ENCODE measurements around the gene HECTD1.
A peak's percentile ranks its signal among the peaks of the same experiment; 100 is the strongest.
"Not testable (repeated sequence)": the region's sequence is repeated elsewhere in the genome, so short reads cannot be mapped to it uniquely, and the experiment has no call there.

Gene HECTD1

DNA sequence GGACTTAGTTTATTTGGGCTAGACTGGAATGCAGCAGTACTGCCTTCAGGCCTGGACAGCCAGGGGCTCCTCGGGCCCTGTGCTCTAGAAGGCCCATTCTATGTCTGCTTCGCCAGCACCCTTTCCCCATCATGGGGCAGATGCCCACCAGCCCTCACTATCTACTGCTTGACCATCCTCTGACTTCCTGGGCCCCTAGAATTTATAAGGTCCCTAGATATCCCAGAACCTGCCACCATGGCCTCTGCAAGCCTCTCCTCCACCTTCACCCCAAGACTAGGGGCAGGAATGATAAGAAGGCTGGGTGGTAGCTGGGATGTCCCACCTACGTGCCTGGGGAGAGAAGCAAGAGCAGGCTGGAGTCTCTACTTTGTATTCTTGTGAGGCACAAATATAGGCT is 122.6 kb downstream of the HECTD1 start:
- DNase-seq: no peak

DNA sequence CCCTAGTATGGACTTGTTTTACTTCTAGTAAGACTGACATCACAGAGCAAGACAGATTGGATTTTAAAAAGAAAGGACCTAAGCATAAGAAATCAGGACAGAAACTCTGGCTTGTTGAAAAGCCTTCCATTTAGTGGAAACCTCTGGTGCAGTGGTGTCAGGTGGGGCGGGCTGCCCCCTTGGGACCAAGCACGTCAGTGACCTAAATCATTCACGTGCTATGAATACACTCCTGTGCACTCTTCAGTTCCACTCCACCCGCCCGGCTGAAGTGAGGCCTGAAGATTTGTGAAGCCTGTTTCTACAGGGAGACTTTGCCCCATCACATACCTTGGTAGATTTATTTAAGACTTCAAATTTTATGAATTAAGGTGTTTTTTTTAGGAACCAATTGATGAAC is 123.2 kb downstream of the HECTD1 start:
- DNase-seq: peak; percentile 42 to 47

DNA sequence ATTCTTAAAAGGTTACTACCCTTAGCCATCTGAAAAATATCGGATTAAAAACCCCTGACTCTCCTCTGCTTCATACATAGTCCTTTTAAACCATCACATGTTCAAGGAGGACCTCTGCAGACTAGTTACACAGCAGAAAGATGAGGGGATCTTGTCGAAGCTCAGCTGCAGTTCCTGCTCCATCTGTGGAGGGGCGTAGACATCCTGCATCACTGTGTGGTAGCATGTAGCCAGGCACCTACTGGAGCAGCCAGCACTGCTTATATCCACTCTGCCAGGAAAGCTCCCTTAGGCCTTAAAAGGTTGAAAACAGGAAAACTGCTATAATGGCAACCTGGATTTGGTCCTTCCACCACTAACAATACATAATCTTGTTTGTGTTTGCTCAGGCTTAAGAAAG is 123.8 kb downstream of the HECTD1 start:
- no peak for DNase-seq

GRCh38 chr14:31080484-31080883 is 127.1 kb downstream of the HECTD1 start:
- no peak for DNase-seq

DNA sequence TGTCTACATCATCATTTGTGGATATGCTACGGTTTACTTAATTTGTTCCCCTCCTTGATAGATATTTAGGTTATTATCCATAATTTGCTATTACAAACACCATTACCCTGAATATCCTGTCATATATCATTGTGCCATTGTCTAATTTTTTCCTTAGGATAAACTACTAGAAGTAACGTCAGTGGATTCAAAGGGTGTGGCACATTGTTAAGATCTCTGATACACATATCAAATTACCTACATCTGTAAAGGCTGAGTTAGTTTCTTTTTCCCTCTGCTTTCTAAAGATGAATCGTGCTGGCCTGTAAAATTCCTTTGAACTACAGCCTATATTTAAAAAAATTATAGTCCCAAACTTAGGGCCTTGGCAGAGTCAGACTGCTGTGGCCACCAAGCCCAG is 127.5 kb downstream of the HECTD1 start:
- DNase-seq: no peak

GRCh38 chr14:31078766-31079165 is 128.8 kb downstream of the HECTD1 start:
- DNase-seq: no peak

DNA sequence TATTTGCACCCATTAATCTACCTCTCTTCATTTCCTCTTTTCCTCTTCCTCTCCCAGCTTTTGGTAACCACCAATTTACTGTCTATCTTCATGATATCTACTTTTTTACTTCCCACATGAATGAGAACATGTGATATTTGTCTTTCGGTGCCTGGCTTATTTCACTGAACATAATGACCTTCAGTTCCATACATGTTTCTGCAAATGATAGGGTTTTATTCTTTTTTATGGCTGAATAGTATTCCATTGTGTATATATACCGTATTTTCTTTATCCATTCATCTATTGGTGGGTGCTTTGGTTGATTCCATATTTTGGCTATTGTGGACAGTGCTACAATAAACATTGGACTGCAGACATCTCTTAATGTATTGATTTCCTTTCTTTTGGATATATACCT is 132.4 kb downstream of the HECTD1 start:
- DNase-seq: no peak

GRCh38 chr14:31071151-31071550 is 136.4 kb downstream of the HECTD1 start:
- DNase-seq: no peak

GRCh38 chr14:31070431-31070830 is 137.2 kb downstream of the HECTD1 start:
- no peak for DNase-seq

DNA sequence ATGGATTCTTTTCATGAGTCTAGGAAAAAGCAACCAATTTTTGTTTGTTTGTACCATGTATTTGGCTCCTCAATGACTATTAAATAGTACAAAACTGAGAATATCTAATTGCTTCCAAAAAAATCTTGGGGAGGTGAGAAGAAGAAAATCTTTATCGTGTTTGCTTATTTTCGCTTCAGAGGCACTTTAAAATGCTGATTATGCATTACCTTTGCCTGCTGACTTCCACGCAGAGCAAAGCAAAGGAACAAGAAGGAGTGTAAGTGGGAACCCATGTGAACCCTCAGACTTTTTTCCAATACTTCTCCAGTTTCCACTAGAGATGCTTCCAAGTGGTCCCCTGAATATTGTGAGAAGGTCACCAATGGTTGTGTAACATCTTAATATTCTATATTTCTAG is 138.2 kb downstream of the HECTD1 start:
- DNase-seq: no peak

- no peak for DNase-seq
Measured at GRCh38 chr14:31068235-31068634, 139.4 kb downstream of the HECTD1 start.

DNA sequence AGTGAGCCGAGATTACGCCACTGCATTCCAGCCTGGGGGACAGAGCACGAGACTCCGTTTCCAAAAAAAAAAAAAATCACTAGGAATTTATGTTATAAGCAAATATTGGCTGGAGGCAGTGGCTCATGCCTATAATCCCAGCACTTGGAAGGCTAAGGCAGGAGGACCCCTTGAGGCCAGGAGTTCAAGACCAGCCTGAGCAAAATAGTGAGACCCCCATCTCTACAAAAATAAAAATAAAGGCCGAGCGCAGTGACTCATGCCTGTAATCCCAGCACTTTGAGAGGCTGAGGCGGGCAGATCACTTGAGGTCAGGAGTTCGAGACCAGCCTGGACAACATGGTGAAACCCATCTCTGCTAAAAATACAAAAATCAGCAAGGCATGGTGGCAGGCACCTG is 144.7 kb downstream of the HECTD1 start:
- not testable (repeated sequence) for DNase-seq

GRCh38 chr14:31060253-31060875 is 147.2 kb downstream of the HECTD1 start:
- DNase-seq: no peak

DNA sequence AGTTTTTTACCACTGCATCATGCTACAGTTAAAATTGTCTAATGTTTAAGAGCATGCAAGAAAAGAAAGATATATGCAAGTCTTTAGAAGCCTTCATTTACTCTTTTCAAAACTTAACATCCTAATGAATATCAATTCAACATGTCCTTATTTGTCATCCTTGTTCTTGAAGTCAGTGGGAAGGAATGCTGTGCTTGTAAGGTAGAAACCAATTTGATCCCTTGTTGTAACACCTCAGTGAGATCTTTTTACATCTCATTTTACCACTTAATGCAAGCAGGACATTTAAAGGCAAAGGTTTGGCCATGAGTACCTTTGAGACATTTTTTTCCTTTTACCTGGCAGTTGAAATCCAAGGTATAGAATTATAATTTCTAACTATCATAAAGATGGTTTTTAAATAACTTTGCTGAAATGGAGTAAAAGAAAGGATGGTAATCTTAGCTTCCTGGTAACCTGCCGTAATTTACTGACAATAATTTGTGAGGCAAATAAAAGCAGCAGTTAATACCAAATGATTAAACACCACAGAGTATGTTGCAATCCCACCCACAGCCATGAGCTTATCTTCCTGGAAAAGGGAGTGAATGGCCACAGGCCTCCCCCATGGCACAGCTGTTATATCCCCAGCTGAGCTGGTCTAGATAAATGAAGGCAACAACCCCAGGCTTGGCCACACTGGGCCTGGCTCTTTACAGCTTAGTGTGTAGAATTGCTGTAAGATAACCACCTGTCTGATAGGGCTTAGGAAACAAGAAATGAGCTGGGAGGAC is 148.3 kb downstream of the HECTD1 start:
- DNase-seq: no peak

DNA sequence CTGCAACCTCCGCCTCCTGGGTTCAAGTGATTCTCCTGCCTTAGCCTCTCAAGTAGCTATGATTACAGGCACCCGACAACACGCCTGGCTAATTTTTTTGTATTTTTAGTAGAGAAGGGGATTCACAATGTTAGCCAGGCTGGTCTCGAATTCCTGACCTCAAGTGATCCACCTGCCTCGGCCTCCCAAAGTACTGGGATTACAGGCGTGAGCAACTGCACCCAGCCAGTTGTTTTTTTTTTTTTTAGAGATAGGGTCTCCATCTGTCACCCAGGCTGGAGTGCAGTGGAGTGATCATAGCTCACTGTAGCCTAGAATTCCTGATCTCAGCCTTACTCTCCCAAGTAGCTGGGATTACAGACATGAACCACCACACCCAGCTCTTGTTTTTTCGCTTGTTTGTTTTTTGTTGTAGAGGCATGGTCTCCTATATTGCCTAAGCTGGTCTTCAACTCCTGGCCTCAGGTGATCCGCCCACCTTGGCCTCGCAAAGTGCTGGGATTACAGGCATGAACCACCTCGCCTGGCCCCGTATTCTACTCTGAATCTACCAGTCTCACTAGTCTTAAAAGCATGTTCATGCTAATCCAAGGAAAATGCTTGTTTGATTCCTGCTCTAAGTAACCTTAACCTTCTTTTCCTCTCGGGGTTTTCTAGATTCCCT is 149.8 kb downstream of the HECTD1 start:
- no peak for DNase-seq

DNA sequence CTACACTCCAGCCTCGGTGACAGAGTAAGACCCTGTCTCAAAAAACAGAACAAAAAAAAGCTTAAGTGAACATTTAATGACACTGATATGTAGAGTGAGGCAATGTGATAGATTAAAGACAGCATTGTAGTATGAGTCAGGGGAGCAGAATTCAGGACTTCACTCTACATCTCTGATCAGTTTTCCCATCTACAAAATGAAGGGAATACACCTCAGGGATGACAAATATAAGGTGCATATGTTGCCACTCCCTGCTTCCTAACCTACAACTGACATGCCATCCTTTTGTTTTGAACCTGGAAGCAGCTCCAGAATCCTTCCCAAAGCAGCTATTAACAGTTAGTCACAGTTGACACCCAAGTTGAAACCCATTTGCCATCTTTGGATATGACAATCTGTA is 150.6 kb downstream of the HECTD1 start:
- no peak for DNase-seq

DNA sequence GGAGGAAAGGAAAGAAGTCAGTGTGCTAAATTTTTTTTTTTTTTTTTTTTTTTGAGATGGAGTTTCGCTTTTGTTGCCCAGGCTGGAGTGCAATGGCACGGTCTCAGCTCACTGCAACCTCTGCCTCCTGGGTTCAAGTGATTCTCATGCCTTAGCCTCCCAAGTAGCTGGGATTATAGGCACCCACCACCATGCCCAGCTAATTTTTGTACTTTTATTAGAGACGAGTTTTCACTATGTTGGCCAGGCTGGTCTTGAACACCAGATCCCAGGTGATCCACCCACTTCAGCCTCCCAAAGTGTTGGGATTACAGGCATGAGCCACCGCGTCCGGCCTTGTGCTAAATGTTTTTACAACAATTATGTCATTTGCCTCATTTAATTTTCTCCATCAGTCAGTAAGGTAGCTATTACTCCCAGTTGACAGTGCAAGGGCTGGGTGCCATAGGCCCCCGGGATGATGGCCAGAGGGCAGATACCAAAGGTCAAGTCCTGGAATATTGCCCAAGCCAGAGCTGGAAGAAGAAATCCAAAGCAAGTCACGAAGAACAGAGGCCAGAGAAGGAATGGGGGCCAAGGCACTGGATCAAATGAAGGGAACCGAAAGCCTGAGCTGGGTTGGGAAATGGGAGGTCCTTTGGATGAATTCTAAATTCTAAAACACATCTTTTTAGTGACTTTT is 154.5 kb downstream of the HECTD1 start:
- DNase-seq: not testable (repeated sequence)

DNA sequence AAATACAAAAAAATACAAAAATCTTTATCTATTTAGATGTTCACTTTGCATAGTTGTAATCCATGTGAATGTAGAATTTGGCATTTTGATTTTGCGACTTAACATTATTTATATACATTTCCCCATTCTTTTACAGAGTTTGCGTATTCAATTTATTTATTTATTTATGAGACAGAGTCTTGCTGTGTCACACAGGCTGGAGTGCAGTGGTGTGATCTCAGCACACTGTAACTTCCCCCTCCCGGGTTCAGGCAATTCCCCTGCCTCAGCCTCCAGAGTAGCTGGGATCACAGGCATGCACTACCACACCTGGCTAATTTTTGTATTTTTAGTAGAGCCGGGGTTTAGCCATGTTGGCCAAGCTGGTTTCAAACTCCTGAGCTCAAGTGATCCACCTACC is 156.1 kb downstream of the HECTD1 start:
- no peak for DNase-seq

DNA sequence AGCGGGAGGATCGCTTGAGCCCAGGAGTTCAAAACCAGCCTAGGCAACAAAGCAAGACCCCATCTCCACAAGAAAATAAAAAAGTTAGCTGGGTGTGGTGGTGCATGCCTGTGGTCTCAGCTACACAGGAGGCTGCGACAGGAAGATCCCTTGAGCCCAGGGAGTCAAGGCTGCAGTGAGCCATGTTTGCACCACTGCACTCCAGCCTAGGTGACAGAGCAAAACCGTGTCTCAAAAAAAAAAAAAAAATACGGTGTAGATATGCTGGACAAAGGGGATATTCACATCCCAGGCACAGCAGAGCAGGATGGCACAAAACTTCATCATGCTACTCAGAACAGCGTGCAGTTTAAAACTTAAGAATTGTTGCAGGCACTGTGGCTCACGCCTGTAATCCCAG is 156.6 kb downstream of the HECTD1 start:
- no peak for DNase-seq

All from NCI-H187 (cell line).